OCI-LY1 (cell line): ENCODE results near the gene TMEM176B.
"Not testable (repeated sequence)": the region's sequence is repeated elsewhere in the genome, so short reads cannot be mapped to it uniquely, and the experiment has no call there.

Experiments used
- H2AFZ ChIP-seq: fragments of 200-600 bp; sonication (generic), shearing (Covaris generic); 2 replicates; pipeline ENCODE4 v1.6.0; 2014; ENCODE audit warnings: antibody characterized with exemption, mild to moderate bottlenecking, low read length
- H3F3A ChIP-seq: fragments of 200-600 bp; sonication (generic), shearing (Covaris generic); 2 replicates; pipeline ENCODE4 v1.6.0; 2014; ENCODE audit warnings: mild to moderate bottlenecking, antibody characterized with exemption, low read length, moderate library complexity; ENCODE audit not compliant: insufficient read depth
- H3K27ac ChIP-seq: fragments of 200-600 bp; sonication (generic); 2 replicates; pipeline ENCODE4 v1.5.1; 2014; ENCODE audit warnings: low read length, mixed run types, mild to moderate bottlenecking, low read depth; ENCODE audit not compliant: poor library complexity, severe bottlenecking
- H3K27me3 ChIP-seq: fragments of 200-600 bp; sonication (generic); 2 replicates; pipeline ENCODE4 v1.6.0; 2014; ENCODE audit warnings: antibody characterized with exemption, mild to moderate bottlenecking, low read length, moderate library complexity; ENCODE audit not compliant: insufficient read depth
- H3K36me3 ChIP-seq: fragments of 200-600 bp; sonication (generic); 2 replicates; pipeline ENCODE4 v1.6.1; 2014; ENCODE audit warnings: mild to moderate bottlenecking, antibody characterized with exemption, low read length, moderate library complexity, mixed read lengths; ENCODE audit not compliant: insufficient read depth
- H3K4me1 ChIP-seq: fragments of 200-600 bp; sonication (generic); 2 replicates; pipeline ENCODE4 v1.5.1; 2014; ENCODE audit warnings: mild to moderate bottlenecking, low read length, moderate library complexity; ENCODE audit not compliant: insufficient read depth, severe bottlenecking
- H3K4me2 ChIP-seq: fragments of 200-600 bp; sonication (generic), shearing (Covaris generic); 2 replicates; pipeline ENCODE4 v1.6.1; 2014; ENCODE audit warnings: low read length
- H3K4me3 ChIP-seq: fragments of 200-600 bp; sonication (generic); 2 replicates; pipeline ENCODE4 v1.5.1; 2014; ENCODE audit warnings: low read length, low read depth, mild to moderate bottlenecking, mixed read lengths; ENCODE audit not compliant: poor library complexity, severe bottlenecking
- H3K79me2 ChIP-seq: fragments of 200-600 bp; shearing (Covaris generic); 2 replicates; pipeline ENCODE4 v1.6.1; 2016; ENCODE audit warnings: mixed run types, low read length, mixed read lengths; ENCODE audit not compliant: insufficient read depth
- H3K9ac ChIP-seq: fragments of 200-600 bp; sonication (generic), shearing (Covaris generic); 2 replicates; pipeline ENCODE4 v1.6.1; 2014; ENCODE audit warnings: mild to moderate bottlenecking, low read length, mixed read lengths
- H3K9me2 ChIP-seq: fragments of 200-600 bp; sonication (generic), shearing (Covaris generic); 2 replicates; pipeline ENCODE4 v1.6.1; 2014; ENCODE audit warnings: low read depth, mild to moderate bottlenecking, low read length, mixed read lengths
- H3K9me3 ChIP-seq: fragments of 200-600 bp; shearing (Covaris generic); 2 replicates; pipeline ENCODE4 v1.6.1; 2014; ENCODE audit warnings: low read length, mixed read lengths
- H4K20me1 ChIP-seq: fragments of 200-600 bp; sonication (generic), shearing (Covaris generic); 2 replicates; pipeline ENCODE4 v1.6.0; 2016; ENCODE audit warnings: mild to moderate bottlenecking, low read length; ENCODE audit not compliant: insufficient read depth
- CTCF ChIP-seq: fragments of 200-600 bp; sonication (generic), shearing (Covaris generic); IDR thresholded peaks from 2 replicates; pipeline ENCODE4 v1.5.1; 2017; ENCODE audit warnings: mild to moderate bottlenecking, antibody characterized with exemption, low read length, moderate library complexity, mixed read lengths
- EZH2 ChIP-seq: fragments of 200-600 bp; sonication (generic), shearing (Covaris generic); IDR thresholded peaks from 2 replicates; pipeline ENCODE4 v1.8.0; 2017; ENCODE audit warnings: borderline replicate concordance, mixed run types, mild to moderate bottlenecking, antibody characterized with exemption, low read length, moderate library complexity, mixed read lengths

Gene TMEM176B

GRCh38 chr7:150820148-150820547 is 20.0 kb upstream of the TMEM176B start:
- Histone ChIP-seq H4K20me1 (no peaks in the 10 kb centered on the region), H3K79me2 (no peaks in the 10 kb centered on the region), H2AFZ (no peak overlapping the region), H3K4me2 (no peak overlapping the region), H3K36me3 (no peaks in the 10 kb centered on the region), H3K4me3 (no peak overlapping the region), H3K4me1 (no peaks in the 10 kb centered on the region), H3F3A (no peaks in the 10 kb centered on the region), H3K9me3 (peaks cover 7% of the 10 kb centered on the region), H3K27ac (no peak overlapping the region), H3K9ac (no peak overlapping the region), H3K9me2 (no peaks in the 10 kb centered on the region), H3K27me3 (peaks cover 7% of the 10 kb centered on the region; the same call in 1 of the 2 replicates)
- TF ChIP-seq CTCF = no peak
- TF ChIP-seq EZH2 = no peak

DNA sequence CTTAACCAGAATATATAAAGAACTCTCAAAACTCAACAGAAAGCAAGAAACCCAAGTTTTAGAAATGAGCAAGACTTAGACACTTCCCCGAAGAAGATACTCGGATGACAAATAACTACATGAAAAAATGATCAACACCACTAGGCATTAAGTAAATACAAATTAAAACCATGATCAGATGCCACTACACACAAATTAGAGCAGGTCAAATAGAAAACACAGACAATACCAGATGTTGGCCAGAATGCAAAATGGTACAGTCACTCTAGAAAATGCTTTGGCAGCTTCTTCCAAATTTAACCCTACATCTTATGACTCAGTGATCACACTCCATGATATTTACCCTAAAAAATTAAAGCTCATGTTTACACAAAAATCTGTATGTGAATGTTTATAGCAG is 18.8 kb upstream of the TMEM176B start:
- H2AFZ ChIP-seq = no peak overlapping the region

GRCh38 chr7:150814328-150815001 is 14.3 kb upstream of the TMEM176B start:
- Histone ChIP-seq H3K4me2 (no peak overlapping the region), H3K36me3 (no peaks in the 10 kb centered on the region), H4K20me1 (no peaks in the 10 kb centered on the region), H3F3A (no peaks in the 10 kb centered on the region), H3K27ac (no peak overlapping the region), H3K4me1 (no peaks in the 10 kb centered on the region), H3K9me3 (peaks cover 7% of the 10 kb centered on the region), H2AFZ (no peak overlapping the region), H3K79me2 (no peaks in the 10 kb centered on the region), H3K4me3 (no peak overlapping the region), H3K9me2 (no peaks in the 10 kb centered on the region), H3K9ac (no peak overlapping the region), H3K27me3 (no peaks in the 10 kb centered on the region)
- no peak for TF ChIP-seq EZH2
- no peak for TF ChIP-seq CTCF

More for the DNA sequence above, 18.8 kb upstream of the TMEM176B start:
- Histone ChIP-seq H3K4me3 (no peak overlapping the region), H4K20me1 (no peaks in the 10 kb centered on the region), H3K4me2 (no peak overlapping the region), H3K4me1 (no peaks in the 10 kb centered on the region), H3K79me2 (no peaks in the 10 kb centered on the region), H3K27me3 (no peaks in the 10 kb centered on the region), H3K9me2 (no peaks in the 10 kb centered on the region), H3K9ac (no peak overlapping the region), H3K27ac (no peak overlapping the region), H3K36me3 (no peaks in the 10 kb centered on the region), H3F3A (no peaks in the 10 kb centered on the region), H3K9me3 (peaks cover 7% of the 10 kb centered on the region)
- TF ChIP-seq EZH2 (no peak), CTCF (no peak)

DNA sequence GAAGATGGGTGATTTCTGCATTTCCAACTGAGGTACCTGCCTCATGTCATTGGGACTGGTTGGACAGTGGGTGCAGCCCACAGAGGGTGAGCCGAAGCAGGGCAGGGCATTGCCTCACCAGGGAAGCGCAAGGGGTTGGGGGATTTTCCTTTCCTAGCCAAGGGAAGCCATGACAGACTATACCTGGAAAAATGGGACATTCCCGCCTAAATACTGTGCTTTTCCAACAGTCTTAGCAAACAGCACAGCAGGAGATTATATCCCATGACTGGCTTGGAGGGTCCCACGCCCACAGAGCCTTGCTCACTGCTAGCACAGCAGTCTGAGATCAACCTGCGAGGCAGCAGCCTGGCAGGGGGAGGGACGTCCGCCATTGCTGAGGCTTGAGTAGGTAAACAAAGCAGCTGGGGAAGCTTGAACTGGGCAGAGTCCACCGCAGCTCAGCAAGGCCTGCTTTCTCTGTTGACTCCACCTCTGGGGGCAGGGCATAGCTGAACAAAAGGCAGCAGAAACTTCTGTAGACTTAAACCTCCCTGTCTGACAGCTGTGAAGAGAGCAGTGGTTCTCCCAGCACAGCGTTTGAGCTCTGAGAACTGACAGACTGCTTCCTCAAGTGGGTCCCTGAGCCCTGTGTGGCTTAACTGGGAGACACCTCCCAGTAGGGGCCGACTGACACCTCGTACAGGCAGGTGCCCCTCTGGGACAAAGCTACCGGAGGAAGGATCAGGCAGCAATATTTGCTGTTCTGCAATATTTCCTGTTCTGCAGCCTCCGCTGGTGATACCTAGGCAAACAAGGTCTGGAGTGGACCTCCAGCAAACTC is 7.7 kb upstream of the TMEM176B start:
- not testable (repeated sequence) for H3K4me3 ChIP-seq, H3K27ac ChIP-seq, H3K9me3 ChIP-seq, H3K4me1 ChIP-seq, H3K79me2 ChIP-seq, H3K9me2 ChIP-seq, H3K36me3 ChIP-seq, H3K4me2 ChIP-seq, H4K20me1 ChIP-seq, H3F3A ChIP-seq, H2AFZ ChIP-seq, H3K9ac ChIP-seq
- peaks cover 15% of the 10 kb centered on the region for H3K27me3 ChIP-seq
